ENCODE data around the gene FCHSD2. TPM values are rescaled to one million over a fixed set of nuclear protein-coding genes. Genes with fewer than 3 reads are reported as not detected.

Gene FCHSD2
- total RNA-seq, 6 experiments from 2014 or later, result 10.8 to 25.9 (median 17.8) TPM

GRCh38 chr11:72824811-72825505 is 317.2 kb downstream of the FCHSD2 start:
- no peaks in the 10 kb centered on the region for H3K9me3 ChIP-seq
- WGBS (ENCODE audit: insufficient coverage, low coverage, low lambda C conversion rate, missing lambda C conversion rate), result 86% methylated on average over 4 of the region's 15 CpGs
- intact Hi-C loops (cut with DNase I), result no loop called here
- TF ChIP-seq CTCF (IDR thresholded peaks at IDR 0.05) (no peak), POLR2A (IDR thresholded peaks at IDR 0.05) (no peak)
- DNase-seq (peak in 1 of 3 donors; percentile 26), ATAC-seq (no peak)
- H3K27me3 ChIP-seq, result no peaks in the 10 kb centered on the region
- H3K36me3 ChIP-seq, result no peaks in the 10 kb centered on the region
- H3K4me1 ChIP-seq, result peaks cover 0 to 24% (median 11%) of the 10 kb centered on the region in 4 donors
- no peak overlapping the region for H3K4me3 ChIP-seq
- H3K27ac ChIP-seq, result no peak overlapping the region

- TF ChIP-seq POLR2A (IDR thresholded peaks at IDR 0.05), result no peak
- TF ChIP-seq CTCF (IDR thresholded peaks at IDR 0.05), result no peak
- Histone ChIP-seq H3K27ac (no peak overlapping the region), H3K9me3 (no peaks in the 10 kb centered on the region), H3K36me3 (peaks cover 0 to 5% (median 0%) of the 10 kb centered on the region in 4 donors), H3K4me3 (no peak overlapping the region), H3K4me1 (peaks cover 0 to 24% (median 11%) of the 10 kb centered on the region in 4 donors), H3K27me3 (no peaks in the 10 kb centered on the region)
- no peak for ATAC-seq
- intact Hi-C loops (cut with DNase I), result no loop called here
- no CpG with 5 or more reads among the region's 7 CpGs for WGBS (ENCODE audit: insufficient coverage, low coverage, low lambda C conversion rate, missing lambda C conversion rate)
- no peak for DNase-seq
These were observed 318.1 kb downstream of the FCHSD2 start for GRCh38 chr11:72824020-72824419.

GRCh38 chr11:72823105-72823804 is 318.9 kb downstream of the FCHSD2 start:
- WGBS (ENCODE audit: insufficient coverage, low coverage, low lambda C conversion rate, missing lambda C conversion rate), result no CpG with 5 or more reads among the region's 9 CpGs
- Histone ChIP-seq H3K36me3 (peaks cover 0 to 5% (median 0%) of the 10 kb centered on the region in 4 donors), H3K27ac (no peak overlapping the region)

More at GRCh38 chr11:72823105-72823804, 318.9 kb downstream of the FCHSD2 start:
- H3K4me3 ChIP-seq, result no peak overlapping the region
- no peak for ATAC-seq
- H3K9me3 ChIP-seq, result no peaks in the 10 kb centered on the region
- intact Hi-C loops (cut with DNase I), result no loop called here
- no peak for DNase-seq
- H3K27me3 ChIP-seq, result no peaks in the 10 kb centered on the region
- no peak for TF ChIP-seq CTCF (IDR thresholded peaks at IDR 0.05)
- no peak for TF ChIP-seq POLR2A (IDR thresholded peaks at IDR 0.05)
- peaks cover 0 to 17% (median 8%) of the 10 kb centered on the region in 4 donors for H3K4me1 ChIP-seq
